Measurements from ENCODE around the gene ROGDI. TPM values are rescaled to one million over a fixed set of nuclear protein-coding genes. Genes with fewer than 3 reads are reported as not detected.
"Not testable (repeated sequence)": the region's sequence is repeated elsewhere in the genome, so short reads cannot be mapped to it uniquely, and the experiment has no call there.

ROGDI gene
- total RNA-seq, 1 donor from 2014 or later: 9.0 TPM

DNA sequence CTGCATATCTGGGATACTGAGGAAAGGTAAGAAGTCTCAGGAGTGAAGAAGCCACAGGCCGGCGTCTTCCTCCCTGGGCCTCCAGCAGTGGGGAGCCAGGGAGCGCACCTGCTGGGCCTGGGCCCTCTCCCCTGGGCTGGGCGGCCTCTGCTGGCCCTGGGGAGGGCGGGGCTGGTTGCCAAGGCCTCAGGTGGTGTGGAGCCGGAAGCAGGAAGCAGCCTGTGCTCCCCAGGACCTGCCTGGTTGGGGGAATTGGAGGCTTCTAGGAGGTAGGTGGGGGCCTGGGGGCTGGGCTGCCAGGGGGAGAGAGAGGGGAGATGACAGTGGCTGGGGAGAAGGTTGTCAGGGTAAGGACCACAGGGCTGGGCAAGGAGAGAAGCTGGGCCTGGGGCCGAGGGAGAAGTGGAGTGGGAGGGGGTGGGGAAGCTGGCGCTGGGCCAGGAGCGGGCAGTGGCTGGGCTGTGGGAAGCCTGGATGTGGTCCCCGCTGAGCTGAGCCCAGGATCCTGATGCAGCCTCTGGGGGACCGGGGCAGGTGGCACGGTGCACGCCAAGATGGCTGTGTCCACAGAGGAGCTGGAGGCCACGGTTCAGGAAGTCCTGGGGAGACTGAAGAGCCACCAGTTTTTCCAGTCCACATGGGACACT, 7.1 kb downstream of the ROGDI start, which contains the start of gene SMIM22:
Gene SMIM22 (plus strand): TSS at position 189 of the 647 bp plus-strand sequence. CDS start 366 bp downstream, at position 555.
- DNase-seq (ENCODE audit: low spot score): no peak

DNA sequence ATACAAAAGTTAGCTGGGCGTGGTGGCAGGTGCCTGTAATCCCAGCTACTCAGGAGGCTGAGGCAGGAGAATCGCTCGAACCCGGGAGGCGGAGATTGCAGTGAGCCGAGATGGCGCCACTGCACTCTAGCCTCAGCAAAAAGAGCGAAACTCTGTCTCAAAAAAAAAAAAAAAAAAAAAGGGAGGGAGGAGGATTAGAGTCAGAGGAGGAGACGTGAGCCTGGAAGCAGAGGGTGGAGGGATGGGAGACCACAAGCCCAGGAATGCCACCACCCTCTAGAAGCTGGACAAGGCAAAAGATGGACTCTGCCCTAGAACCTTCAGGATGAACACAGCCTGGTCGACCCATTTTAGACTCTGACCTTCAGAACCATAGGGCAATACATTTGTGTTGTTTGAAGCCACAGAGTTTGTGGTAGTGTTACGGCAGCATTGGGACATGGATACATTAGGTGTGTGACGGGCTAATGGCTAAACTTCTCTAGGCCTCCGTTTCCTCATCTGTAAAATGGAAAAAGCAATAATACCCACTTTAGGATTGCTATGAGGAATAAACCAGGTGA, 9.4 kb downstream of the ROGDI start:
- no peak for DNase-seq (ENCODE audit: low spot score)

DNA sequence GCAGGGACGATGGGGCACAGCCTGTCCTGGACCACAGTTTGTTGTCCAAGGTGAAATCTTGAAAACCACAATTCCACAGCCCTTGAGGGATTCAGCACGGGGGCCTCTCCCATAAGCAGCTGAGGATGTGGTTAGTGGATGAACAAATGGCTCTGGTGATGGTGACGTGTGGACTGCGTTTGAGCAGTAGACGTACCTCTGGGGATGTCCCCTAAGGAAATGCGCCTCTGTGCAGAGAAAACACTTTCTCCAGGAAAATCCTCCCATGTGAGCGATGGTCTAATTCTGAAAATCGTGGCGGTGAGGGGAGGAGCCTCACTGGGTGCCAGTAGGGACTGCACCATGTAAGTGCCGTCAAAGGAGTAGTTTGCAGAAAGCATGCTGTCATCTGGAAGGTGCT, 11.6 kb downstream of the ROGDI start:
- DNase-seq (ENCODE audit: low spot score): no peak

DNA sequence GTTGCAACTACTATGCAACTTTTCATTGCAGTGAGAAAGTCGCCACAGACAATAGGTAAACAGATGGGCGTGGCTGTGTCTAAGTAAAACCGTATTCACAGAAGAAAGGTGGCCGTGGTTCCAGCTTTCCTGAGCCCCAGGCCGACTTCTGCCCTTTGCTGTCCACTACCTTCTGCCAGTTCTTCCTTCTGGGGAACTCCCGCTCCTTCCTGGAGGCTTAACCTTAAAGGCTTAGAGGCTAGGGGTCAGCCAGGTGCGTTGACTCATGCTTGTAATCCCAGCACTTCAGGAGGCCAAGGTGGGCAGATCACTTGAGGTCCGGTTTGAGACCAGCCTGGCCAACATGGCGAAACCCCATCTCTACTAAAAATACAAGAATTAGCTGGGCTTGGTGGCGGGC, 12.2 kb downstream of the ROGDI start:
- DNase-seq (ENCODE audit: low spot score): no peak

DNA sequence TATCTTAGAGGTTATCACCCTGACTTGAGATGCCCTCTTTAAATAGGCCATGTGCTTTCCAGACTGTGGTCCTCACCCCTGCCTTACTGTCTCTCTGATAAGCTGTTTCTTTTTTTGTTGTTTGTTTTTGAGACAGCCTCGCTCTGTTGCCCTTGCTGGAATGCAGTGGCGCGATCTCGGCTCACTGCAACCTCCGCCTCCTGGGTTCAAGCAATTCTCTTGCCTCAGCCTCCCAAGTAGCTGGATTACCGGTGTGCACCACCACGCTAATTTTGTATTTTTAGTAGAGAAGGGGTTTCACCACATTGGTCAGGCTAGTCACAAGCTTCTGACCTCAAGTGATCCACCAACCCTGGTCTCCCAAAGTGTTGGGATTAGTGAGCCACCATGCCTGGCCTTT, 13.5 kb downstream of the ROGDI start:
- no peak for DNase-seq (ENCODE audit: low spot score)

DNA sequence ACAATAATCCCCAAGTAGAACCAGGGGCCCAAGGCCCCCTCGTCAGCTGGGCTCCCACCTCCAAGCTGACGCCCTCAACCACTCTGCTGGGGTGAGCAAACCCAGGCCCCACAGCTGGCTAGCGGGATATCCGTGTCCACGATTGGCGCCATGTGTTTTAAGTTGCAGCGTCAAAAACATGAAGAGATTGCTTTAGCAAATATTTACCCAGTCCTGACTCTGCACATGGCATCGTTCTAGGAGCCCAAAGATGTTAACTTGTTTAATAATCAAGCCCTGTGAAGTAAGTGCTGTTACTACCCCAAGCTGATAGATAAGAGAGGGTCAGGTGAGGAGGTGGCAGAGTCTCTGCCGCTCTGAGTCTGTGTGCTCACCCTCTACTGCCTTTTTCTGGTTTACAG, 13.9 kb downstream of the ROGDI start:
- no peak for DNase-seq (ENCODE audit: low spot score)

DNA sequence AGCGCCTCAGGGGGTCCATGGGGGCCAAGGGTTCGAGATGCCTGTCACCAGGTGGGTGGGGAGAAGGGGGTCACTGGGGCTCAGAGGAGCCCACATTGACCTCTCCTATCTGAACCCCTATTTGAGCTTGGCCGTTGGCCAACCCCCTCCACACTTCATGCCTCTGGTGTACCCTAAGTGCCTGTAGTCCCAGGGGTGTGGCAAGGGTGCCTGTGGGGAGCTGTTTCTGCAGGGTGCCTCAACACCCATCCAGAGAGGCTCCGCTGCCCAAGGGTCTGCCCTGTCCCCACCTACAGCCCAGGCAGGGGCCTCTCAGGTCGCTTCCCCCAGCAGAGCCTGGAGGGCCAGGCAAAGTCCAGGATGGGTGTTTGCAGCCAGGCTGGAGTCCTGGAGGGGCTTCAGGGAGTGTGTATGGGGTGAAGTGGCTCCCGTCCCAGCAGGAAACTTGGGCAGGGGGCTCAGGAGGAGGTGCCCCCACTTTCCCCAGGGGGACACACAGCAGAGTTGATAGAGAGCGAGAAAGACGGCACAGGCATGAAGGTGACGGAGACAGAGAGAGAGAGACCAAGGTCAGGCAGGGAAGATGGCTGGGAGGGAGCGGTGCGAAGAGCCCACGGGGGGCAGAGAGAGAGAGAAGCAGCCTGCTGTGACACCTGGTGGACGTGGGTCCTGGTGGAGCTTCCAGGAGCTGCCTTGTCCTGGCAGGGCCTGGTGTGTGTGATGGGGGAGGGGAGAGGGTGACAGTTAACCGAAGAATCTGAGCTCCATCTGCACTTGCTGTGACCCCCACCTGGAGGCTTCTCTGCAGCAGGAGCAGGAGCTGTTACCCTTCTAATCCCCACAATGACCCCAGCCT, 14.6 kb downstream of the ROGDI start, which contains the start of gene SEPTIN12:
Gene SEPTIN12 (minus strand): TSS at position 719 of the 856 bp plus-strand sequence. CDS start 700 bp downstream, at position 19.
- no peak for DNase-seq (ENCODE audit: low spot score)

DNA sequence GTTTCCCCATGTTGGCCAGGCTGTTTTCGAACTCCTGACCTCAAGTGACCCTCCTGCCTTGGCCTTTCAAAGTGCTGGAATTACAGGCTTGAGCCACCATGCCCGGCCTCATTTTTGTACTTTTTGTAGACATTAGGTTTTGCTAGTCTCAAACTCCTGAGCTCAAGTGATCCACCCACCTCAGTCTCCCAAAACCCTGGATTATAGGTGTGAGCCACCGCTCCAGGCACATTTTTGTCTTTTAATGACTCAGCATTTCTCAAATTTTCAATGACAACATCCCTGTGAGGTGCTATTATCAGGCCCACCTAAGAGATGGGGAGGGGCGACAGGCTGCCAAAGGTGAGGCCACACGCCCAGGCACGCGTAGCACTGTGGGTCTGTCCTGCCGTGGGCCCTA, 15.4 kb downstream of the ROGDI start:
- no peak for DNase-seq (ENCODE audit: low spot score)

DNA sequence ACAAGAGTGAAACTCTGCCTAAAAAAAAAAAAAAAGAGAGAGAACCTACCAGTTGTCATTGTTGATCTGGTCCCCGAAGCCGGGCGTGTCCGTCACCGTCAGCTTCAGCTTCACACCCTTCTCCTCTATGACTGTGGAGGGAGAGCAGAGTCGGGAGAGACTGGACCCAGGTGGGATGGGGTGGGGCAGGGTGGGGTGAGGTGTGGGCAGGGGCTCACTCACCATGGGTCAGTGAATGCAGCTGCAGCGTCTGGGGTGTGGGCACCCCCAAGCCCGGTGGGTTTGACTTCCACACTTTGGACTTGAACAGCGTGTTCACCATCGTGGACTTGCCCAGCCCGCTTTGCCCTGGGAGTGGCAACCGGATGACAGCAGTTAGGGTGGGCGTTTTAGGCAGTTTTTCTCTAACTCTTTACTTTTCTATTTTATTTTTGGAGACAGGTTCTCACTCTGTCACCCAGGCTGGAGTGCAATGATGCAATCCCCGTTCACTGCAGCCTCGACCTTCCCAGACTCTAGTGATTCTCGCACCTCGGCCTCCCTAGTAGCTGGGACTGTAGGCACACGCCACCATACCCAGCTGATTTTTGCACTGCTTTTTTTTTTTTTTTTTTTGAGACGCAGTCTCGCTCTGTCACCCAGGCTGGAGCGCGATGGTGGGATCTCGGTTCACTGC, 16.5 kb downstream of the ROGDI start:
- DNase-seq (ENCODE audit: low spot score): no peak

DNA sequence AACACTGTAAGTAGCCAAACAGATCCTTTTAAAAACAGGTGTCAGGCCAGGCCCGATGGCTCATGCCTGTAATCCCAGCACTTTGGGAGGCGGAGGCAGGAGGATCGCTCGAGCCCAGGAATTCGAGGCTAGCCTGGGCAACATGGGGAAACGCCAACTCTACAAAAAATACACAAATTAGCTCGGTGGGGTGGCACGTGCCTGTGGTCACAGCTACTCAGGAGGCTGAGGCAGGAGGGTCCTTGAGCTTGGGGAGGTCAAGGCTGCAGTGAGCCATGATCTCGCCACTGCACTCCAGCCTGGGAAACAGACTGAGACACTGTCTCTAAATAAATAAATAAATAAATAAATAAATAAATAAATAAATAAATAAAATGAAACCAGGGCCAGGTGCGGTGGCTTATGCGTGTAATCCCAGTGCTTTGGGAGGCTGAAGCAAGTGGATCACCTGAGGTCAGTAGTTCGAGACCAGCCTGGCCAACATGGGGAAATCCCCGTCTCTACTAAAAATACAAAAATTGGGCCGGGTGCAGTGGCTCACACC, 17.9 kb downstream of the ROGDI start:
- not testable (repeated sequence) for DNase-seq (ENCODE audit: low spot score)

DNA sequence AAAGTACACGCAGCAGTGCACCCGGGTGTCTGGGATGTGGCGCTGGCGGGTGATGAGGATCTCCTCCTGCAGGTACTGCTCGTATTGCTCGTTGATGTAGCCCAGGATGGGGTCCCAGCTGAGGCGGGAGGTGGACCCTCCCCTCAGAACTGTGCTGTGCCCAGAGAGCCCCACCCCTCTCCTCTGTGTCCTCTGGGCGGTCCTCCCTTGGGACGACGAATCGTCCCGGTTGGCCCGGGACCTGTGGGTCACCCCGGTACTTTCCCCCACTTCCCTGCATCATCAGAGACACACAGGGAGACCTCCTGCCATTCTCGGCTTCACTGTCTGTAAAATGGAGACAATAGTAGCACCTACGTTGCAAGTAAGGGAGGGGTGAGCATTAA, 18.5 kb downstream of the ROGDI start:
- no peak for DNase-seq (ENCODE audit: low spot score)

DNA sequence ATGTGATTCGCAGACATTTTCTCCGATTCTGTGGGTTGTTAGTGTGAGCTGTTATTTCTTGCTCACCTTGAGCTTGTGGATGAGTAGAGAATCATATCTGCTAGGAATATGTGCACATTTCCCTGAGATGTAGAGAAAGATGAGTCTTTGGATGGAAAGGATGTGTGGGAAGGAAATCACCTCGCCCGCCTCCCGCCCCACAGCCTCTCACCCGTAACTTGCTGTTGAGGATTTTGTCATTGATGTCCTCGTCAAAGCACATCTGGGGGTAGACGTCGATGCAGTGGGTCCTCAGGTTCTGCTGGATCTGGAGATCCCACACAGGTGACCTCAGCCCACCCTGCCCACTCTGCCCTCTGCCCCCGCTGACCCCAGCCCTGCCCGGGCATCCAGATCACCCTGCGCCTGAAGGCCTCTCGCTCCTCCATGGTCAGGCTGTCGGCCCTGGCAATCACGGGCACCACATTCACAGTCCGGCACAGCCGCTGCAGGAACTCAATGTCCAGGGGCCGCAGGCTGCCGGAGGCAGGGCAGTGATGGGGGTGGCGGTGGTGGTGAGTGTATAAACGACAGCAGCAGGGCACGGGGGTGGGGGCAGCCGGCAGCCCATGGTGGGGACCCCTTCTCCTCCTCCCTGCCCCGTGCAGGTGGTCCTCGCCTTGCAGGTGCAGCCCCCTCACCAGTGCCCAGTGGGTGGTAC, 19.0 kb downstream of the ROGDI start:
- DNase-seq (ENCODE audit: low spot score): no peak

DNA sequence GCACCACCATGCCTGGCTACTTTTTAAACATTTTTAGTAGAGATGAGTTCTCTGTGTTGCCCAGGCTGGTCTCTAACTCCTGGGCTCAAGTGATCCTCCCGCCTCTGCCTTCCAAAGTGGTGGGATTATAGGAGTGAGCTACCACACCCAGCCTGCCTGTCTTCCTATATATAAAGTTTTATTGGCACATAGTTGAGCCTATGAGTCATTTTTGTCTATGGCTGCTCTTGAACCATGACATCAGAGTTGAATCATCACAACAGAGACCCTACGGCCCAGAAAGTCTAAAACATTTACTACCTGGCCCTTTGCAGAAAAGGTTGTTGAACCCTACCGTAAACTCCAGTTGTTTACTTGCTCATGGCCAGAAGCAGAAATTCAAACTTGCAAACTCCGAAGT, 22.2 kb downstream of the ROGDI start:
- DNase-seq (ENCODE audit: low spot score): no peak

DNA sequence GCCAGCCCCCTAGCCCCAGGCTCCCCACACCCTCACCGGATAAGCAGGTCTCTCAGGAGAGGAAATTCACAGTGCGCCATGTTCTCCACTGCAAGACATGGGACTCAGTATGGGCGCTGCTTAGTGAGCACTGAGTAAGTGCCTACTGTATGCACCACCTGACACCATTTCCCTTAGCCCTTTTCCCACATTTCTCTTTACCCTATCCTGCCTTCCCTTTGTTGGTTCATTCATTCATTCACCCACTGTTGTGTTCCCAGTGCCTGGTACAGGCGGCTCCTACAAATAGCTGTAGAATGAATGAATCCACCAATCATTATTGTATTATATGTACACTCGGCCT, 24.4 kb downstream of the ROGDI start:
- DNase-seq (ENCODE audit: low spot score): no peak

DNA sequence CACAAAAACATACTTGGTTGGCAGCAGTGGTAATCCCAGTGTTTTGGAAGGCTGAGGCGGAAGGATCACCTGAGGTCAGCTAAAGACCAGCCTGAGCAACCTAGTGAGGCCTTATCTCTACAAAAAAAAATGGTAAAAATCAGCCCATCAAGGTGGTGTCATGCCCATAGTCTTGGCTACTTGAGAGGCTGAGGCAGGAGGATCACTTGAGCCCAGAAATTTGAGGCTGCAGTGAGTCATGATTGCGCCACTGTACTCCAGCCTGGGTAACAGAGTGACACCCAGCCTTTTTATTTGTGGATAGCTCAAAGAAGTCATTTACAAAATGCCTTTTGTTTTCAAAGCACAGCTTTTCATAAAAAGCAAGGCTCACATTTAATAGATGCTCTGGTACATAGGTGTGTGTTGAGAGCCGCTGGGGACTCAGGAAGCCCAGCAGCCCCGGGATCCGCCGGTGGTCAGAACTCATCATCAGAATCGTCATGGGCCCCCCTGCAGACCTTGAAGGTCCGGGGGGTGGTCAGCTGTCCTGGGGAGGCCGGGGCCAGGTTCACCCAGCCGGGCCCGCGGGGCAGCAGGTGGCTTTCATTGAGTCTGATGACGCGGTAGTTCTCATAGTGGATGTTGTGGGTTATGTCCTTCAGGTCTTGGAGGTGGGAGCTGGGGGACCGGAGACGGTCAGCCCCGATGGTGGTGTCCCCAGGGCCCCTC, 24.9 kb downstream of the ROGDI start:
- no peak for DNase-seq (ENCODE audit: low spot score)

DNA sequence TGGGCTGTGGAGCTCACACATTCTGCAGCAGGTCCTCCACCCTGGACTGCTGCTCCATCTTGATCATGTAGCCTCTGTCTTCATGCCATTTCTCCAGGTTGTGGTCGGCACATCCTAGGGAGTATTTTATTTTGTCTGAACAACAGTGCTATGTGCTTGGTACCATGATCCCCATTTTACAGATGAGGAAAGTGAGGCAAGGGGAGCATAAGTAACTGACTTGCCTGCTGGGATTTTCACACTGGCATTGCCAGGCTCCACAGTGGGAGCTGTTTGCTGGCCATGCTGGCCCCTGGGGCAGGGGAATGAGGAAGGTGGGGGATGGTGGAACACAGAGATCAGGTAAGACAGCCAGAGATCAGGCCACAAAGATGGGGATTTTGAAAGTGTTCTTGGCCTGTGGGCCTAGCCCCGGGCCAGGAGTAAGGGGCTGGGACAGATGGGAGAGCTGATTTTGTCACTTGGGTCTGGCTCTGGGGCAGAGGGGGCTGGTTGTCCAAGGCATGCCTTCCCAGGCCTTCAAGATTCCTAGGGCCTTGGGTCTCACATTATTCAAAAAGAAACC, 26.2 kb downstream of the ROGDI start:
- DNase-seq (ENCODE audit: low spot score): no peak

DNA sequence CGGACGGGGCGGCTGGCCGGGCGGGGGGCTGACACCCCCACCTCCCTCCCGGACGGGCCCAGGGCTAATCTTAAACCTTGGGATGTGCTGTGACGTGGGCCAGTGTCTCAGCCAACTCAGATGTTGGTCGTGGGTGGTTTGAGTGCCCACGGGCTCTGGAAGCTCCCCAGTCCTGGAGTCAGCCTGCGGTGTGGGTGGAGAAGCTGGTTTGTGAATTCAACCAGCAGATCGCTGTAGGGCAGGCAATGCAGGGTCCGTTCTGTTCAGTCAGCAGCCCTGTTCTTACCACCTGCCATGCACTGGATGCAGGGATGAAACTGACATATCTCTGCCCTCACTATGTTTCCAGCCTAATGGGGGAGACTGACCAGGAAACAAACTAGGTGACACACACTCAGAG, 27.4 kb downstream of the ROGDI start:
- DNase-seq (ENCODE audit: low spot score): no peak

DNA sequence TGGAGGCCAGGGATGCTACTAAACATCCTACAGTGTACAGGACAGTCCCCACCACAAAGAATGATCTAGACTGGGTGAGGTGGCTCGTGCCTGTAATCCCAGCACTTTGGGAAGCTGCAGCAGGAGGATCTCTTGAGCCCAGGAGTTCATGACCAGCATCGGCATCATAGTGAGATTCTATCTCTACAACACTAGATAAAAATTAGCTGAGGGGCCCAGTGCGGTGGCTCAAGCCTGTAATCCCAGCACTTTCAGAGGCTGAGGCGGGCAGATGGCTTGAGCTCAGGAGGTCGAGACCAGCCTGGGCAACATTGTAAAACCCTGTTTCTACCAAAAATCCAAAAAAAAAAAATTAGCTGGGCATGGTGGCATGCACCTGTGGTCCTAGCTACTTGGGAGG, 30.1 kb downstream of the ROGDI start:
- DNase-seq (ENCODE audit: low spot score): no peak

DNA sequence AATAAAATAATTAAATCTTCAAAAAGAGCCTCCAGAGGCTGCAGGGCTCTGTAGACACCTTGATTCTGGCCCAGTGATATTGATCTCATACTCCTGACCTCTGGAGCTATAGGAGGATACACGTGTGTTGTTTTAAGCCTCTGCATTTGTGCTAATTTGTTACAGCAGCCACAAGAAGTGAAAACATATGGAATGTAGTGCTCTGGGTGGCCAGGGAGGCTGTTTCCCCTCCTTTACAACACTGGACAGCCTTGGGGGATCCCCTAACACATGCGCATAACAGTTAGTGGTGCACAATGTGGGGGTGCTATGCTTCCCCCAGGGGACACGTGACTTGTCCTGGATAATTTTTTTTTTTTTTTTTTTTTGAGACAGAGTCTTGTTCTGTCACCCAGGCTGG, 30.8 kb downstream of the ROGDI start:
- no peak for DNase-seq (ENCODE audit: low spot score)

DNA sequence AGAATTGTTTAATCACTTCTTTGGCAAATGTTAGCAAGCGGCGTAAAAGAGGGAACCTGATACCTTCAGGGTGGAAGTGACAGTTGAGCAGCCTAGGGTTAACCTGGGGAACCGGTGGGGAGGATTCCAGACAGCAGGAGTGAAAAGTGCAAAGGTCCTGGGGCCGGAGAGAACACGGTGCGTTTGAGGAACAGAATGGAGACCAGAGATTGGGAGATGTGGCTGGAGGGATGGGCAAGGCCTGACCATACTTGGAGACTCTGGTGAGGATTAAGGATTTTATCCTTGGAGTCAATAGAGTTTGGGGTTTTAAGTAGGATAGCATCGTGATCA, 33.2 kb downstream of the ROGDI start:
- no peak for DNase-seq (ENCODE audit: low spot score)
